ENCODE data around the gene AP2S1. TPM values are rescaled to one million over a fixed set of nuclear protein-coding genes. Genes with fewer than 3 reads are reported as not detected.

Gene AP2S1
- total RNA-seq: 165 and 167 TPM in 2 replicates
- long read RNA-seq, transcript AP2S1-201 (5 exons, 935 nt): major isoform, 20 of 24 reads
- long read RNA-seq, partial matches to known transcripts: 0 of 24 reads
- long read RNA-seq, other reads (novel, unspliced or antisense): 1 of 24 reads

GRCh38 chr19:46850228-46851203 lies at the start of gene AP2S1:
Gene AP2S1, minus strand, starts transcription at chr19:46850846. Its CDS starts 80 bp downstream, at chr19:46850766.
- peaks cover 27% of the 10 kb centered on the region for H3K4me1 Mint-ChIP-seq
- no peaks in the 10 kb centered on the region for H3K27me3 Mint-ChIP-seq (ENCODE audit: low read depth)
- H3K27ac Mint-ChIP-seq (ENCODE audit: unreplicated experiment): peak within 1 kb of the TSS; percentile 98
- DNase-seq (ENCODE audit: low read depth, low spot score): peak; percentile 87
- TF ChIP-seq, protein P1, sequence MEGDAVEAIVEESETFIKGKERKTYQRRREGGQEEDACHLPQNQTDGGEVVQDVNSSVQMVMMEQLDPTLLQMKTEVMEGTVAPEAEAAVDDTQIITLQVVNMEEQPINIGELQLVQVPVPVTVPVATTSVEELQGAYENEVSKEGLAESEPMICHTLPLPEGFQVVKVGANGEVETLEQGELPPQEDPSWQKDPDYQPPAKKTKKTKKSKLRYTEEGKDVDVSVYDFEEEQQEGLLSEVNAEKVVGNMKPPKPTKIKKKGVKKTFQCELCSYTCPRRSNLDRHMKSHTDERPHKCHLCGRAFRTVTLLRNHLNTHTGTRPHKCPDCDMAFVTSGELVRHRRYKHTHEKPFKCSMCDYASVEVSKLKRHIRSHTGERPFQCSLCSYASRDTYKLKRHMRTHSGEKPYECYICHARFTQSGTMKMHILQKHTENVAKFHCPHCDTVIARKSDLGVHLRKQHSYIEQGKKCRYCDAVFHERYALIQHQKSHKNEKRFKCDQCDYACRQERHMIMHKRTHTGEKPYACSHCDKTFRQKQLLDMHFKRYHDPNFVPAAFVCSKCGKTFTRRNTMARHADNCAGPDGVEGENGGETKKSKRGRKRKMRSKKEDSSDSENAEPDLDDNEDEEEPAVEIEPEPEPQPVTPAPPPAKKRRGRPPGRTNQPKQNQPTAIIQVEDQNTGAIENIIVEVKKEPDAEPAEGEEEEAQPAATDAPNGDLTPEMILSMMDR (conservative IDR thresholded peaks at IDR 0.05): no peak
- H3K4me3 Mint-ChIP-seq: peak within 1 kb of the TSS; percentile 97
- H3K36me3 Mint-ChIP-seq (ENCODE audit: low read depth): no peaks in the 10 kb centered on the region
- H3K9me3 Mint-ChIP-seq: no peaks in the 10 kb centered on the region

DNA sequence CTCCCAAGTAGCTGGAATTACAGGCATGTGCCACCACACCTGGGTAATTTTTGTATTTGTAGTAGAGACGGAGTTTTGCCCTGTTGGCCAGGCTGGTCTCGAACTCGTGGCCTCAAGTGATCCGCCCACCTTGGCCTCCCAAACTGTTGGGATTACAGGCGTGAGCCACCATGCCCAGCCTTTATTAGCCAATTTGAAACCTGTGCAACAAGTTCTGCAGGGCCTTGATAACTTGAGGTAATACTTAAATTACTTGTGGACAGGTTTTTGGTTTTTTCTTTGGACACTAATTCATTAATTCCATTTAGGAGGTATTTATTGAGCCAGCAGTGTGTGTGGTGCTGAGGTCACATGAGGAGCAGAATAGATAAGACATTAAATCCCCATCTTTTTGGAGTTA lies 49.7 kb upstream of the AP2S1 start:
- Mint-ChIP-seq H3K4me3 (no peak overlapping the region), H3K27me3 (ENCODE audit: low read depth) (no peaks in the 10 kb centered on the region), H3K9me3 (no peaks in the 10 kb centered on the region), H3K4me1 (peaks cover 56% of the 10 kb centered on the region), H3K27ac (ENCODE audit: unreplicated experiment) (no peak overlapping the region), H3K36me3 (ENCODE audit: low read depth) (no peaks in the 10 kb centered on the region)
- TF ChIP-seq, protein P1 (conservative IDR thresholded peaks at IDR 0.05): no peak
- no peak for DNase-seq (ENCODE audit: low read depth, low spot score)

- Mint-ChIP-seq H3K9me3 (no peaks in the 10 kb centered on the region), H3K36me3 (ENCODE audit: low read depth) (no peaks in the 10 kb centered on the region), H3K27ac (ENCODE audit: unreplicated experiment) (no peak overlapping the region), H3K4me1 (peaks cover 52% of the 10 kb centered on the region), H3K27me3 (ENCODE audit: low read depth) (no peaks in the 10 kb centered on the region), H3K4me3 (no peak overlapping the region)
- TF ChIP-seq, protein P1 (conservative IDR thresholded peaks at IDR 0.05): no peak
- no peak for DNase-seq (ENCODE audit: low read depth, low spot score)
These were observed 48.1 kb upstream of the AP2S1 start for GRCh38 chr19:46898731-46899130.

DNA sequence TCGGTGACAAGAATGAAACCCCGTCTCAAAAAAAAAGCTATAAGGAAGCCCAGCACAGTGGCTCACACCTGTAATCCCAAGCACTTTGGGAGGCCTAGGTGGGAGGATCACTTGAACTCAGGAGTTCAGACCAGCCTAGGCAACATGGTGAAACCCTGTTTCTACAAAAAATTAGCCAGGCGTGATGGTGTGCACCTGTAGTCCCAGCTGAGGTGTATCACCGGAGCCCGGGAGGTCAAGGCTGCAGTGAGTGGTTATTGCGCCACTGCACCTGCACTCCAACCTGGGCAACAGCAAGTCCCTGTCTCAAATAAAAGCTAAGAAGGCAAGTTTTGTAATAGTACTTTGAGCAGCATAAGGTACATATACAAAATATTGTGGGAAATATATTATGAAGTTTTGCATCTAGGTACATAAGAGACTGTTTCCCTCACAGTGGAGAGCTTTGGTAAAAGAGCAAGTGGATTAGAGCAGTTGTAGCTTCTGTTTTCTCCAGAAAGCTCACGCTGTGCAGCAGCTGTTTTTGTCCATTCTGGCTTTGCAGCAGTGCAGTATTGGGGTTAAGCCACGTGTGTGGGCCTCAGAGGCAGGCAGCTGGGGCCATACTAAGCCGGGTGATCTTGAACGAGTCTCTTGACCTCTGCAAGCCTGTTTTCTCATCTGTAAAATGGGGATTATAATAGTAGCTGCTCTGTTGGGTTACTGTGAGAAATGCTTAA lies 45.6 kb upstream of the AP2S1 start:
- H3K27ac Mint-ChIP-seq (ENCODE audit: unreplicated experiment): no peak overlapping the region
- H3K4me1 Mint-ChIP-seq: peaks cover 40% of the 10 kb centered on the region
- H3K4me3 Mint-ChIP-seq: no peak overlapping the region
- DNase-seq (ENCODE audit: low read depth, low spot score): no peak
- no peaks in the 10 kb centered on the region for H3K36me3 Mint-ChIP-seq (ENCODE audit: low read depth)
- no peaks in the 10 kb centered on the region for H3K9me3 Mint-ChIP-seq
- TF ChIP-seq, protein P1 (conservative IDR thresholded peaks at IDR 0.05): no peak
- no peaks in the 10 kb centered on the region for H3K27me3 Mint-ChIP-seq (ENCODE audit: low read depth)
